ENCODE measurements around the gene AAK1. TPM values are rescaled to one million over a fixed set of nuclear protein-coding genes. Genes with fewer than 3 reads are reported as not detected.

AAK1 gene
- total RNA-seq, 1 experiment from 2014 or later = 40.5 TPM

- BruUV-seq (replicated peaks) = no TSS peak
- Histone ChIP-seq H3K4me3 (ENCODE audit: low read depth, low read length, poor library complexity, severe bottlenecking) (no peak overlapping the region), H3K36me3 (ENCODE audit: insufficient read depth, low read length, poor library complexity, severe bottlenecking) (no peaks in the 10 kb centered on the region), H3K9me3 (ENCODE audit: low read depth, low read length, poor library complexity, severe bottlenecking) (no peaks in the 10 kb centered on the region), H3K4me1 (ENCODE audit: insufficient read depth, low read length, poor library complexity, severe bottlenecking) (no peaks in the 10 kb centered on the region), H3K27me3 (replicated peaks; ENCODE audit: insufficient read depth, low read depth, low read length, poor library complexity) (no peaks in the 10 kb centered on the region), H3K27ac (ENCODE audit: low read depth, low read length, poor library complexity, severe bottlenecking) (no peak overlapping the region)
- intact Hi-C loops (cut with micrococcal nuclease; ENCODE audit: unreplicated experiment) = no loop called here
- POLR2A ChIA-PET (ENCODE audit: low non-redundant PET) = no interaction called here
- TF ChIP-seq, protein P1, sequence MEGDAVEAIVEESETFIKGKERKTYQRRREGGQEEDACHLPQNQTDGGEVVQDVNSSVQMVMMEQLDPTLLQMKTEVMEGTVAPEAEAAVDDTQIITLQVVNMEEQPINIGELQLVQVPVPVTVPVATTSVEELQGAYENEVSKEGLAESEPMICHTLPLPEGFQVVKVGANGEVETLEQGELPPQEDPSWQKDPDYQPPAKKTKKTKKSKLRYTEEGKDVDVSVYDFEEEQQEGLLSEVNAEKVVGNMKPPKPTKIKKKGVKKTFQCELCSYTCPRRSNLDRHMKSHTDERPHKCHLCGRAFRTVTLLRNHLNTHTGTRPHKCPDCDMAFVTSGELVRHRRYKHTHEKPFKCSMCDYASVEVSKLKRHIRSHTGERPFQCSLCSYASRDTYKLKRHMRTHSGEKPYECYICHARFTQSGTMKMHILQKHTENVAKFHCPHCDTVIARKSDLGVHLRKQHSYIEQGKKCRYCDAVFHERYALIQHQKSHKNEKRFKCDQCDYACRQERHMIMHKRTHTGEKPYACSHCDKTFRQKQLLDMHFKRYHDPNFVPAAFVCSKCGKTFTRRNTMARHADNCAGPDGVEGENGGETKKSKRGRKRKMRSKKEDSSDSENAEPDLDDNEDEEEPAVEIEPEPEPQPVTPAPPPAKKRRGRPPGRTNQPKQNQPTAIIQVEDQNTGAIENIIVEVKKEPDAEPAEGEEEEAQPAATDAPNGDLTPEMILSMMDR (conservative IDR thresholded peaks at IDR 0.05; ENCODE audit: low read depth, low read length) = no peak
- no peak for TF ChIP-seq EZH2 (IDR thresholded peaks at IDR 0.05; ENCODE audit: borderline replicate concordance, low read depth, low read length, poor library complexity, severe bottlenecking)
- DNase-seq (ENCODE audit: low spot score) = no peak
- CTCF ChIA-PET = interaction anchor here (0.6 to 0.8 kb wide), 2 partner anchors 735 to 1101 kb away, joined by 3 read pairs; no protein-coding TSS in a partner anchor
Observed at GRCh38 chr2:69564604-69565003, 78.9 kb downstream of the AAK1 start.

DNA sequence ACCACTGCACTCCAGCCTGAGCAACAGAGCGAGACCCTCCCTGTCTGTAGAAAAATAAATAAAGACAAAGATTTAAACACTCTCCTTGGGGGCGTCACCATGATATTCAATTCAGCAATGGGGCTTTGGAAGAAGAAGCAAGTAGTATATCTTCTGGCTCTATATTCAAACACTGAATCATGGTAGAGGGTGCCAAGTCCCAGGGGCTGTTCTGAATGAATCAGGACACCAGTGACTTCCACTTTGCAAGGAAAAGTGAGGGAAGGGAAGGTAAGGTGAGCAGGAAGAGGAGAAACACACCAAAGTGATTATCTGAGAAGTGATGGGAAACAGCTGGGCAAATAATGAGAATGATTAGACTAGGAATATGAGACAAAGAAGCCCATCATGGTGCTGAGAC, 80.5 kb downstream of the AAK1 start:
- Histone ChIP-seq H3K27me3 (replicated peaks; ENCODE audit: insufficient read depth, low read depth, low read length, poor library complexity) (no peaks in the 10 kb centered on the region), H3K9me3 (ENCODE audit: low read depth, low read length, poor library complexity, severe bottlenecking) (no peaks in the 10 kb centered on the region), H3K36me3 (ENCODE audit: insufficient read depth, low read length, poor library complexity, severe bottlenecking) (no peaks in the 10 kb centered on the region), H3K4me3 (ENCODE audit: low read depth, low read length, poor library complexity, severe bottlenecking) (no peak overlapping the region), H3K27ac (ENCODE audit: low read depth, low read length, poor library complexity, severe bottlenecking) (no peak overlapping the region), H3K4me1 (ENCODE audit: insufficient read depth, low read length, poor library complexity, severe bottlenecking) (no peaks in the 10 kb centered on the region)
- BruUV-seq (replicated peaks) = no TSS peak
- ChIA-PET POLR2A (ENCODE audit: low non-redundant PET) (no interaction called here), CTCF (no interaction called here)
- no peak for DNase-seq (ENCODE audit: low spot score)
- intact Hi-C loops (cut with micrococcal nuclease; ENCODE audit: unreplicated experiment) = no loop called here
- TF ChIP-seq, protein P1 (conservative IDR thresholded peaks at IDR 0.05; ENCODE audit: low read depth, low read length) = no peak
- no peak for TF ChIP-seq EZH2 (IDR thresholded peaks at IDR 0.05; ENCODE audit: borderline replicate concordance, low read depth, low read length, poor library complexity, severe bottlenecking)

- intact Hi-C loops (cut with micrococcal nuclease; ENCODE audit: unreplicated experiment) = no loop called here
- Histone ChIP-seq H3K36me3 (ENCODE audit: insufficient read depth, low read length, poor library complexity, severe bottlenecking) (no peaks in the 10 kb centered on the region), H3K27me3 (replicated peaks; ENCODE audit: insufficient read depth, low read depth, low read length, poor library complexity) (no peaks in the 10 kb centered on the region), H3K27ac (ENCODE audit: low read depth, low read length, poor library complexity, severe bottlenecking) (no peak overlapping the region), H3K4me1 (ENCODE audit: insufficient read depth, low read length, poor library complexity, severe bottlenecking) (no peaks in the 10 kb centered on the region), H3K4me3 (ENCODE audit: low read depth, low read length, poor library complexity, severe bottlenecking) (no peak overlapping the region), H3K9me3 (ENCODE audit: low read depth, low read length, poor library complexity, severe bottlenecking) (no peaks in the 10 kb centered on the region)
- TF ChIP-seq EZH2 (IDR thresholded peaks at IDR 0.05; ENCODE audit: borderline replicate concordance, low read depth, low read length, poor library complexity, severe bottlenecking) = no peak
- TF ChIP-seq, protein P1 (conservative IDR thresholded peaks at IDR 0.05; ENCODE audit: low read depth, low read length) = no peak
- no peak for DNase-seq (ENCODE audit: low spot score)
- POLR2A ChIA-PET (ENCODE audit: low non-redundant PET) = no interaction called here
- CTCF ChIA-PET = no interaction called here
- BruUV-seq (replicated peaks) = no TSS peak
Observed at GRCh38 chr2:69561101-69561500, 82.4 kb downstream of the AAK1 start.

Data from A673 (cell line).